ENCODE results near the gene SCN5A. TPM values are rescaled to one million over a fixed set of nuclear protein-coding genes. Genes with fewer than 3 reads are reported as not detected.

Gene SCN5A
- total and polyA plus RNA-seq, 2 of the 8 experiments (the other 6 are each of a cell fraction or from before 2014, with no cell fraction given): 4.8 to 11.4 TPM

DNA sequence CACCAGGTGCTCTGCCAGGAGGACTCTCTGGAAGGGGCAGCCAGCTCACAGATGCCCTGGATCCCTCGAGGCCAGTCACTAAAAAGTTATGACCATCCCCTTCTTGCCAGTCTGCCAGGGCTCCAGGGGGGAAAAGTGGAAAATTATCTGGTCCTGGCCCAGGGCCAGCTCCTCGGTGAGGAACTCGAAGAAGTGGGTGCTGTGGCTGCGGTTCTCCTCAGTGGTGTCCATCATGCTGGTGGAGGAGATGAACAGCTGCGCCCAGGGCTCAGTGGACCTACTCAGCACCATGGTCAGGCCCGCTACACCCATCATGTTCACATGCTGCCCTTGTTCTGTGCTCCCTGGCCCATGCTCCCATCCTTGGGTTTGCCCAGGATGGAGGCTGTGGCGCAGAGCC, 134.1 kb downstream of the SCN5A start:
- no peak overlapping the region for H2AK5ac ChIP-seq (ENCODE audit: low read depth, low read length)
- no peaks in the 10 kb centered on the region for H3K9me3 ChIP-seq (ENCODE audit: insufficient read depth in 2 of 2, low read depth in 1 of 2, low read length in 1 of 2)
- H3K4me3 ChIP-seq (ENCODE audit: extremely low read depth in 1 of 4, insufficient read depth in 2 of 4, low read depth in 3 of 4, low read length in 4 of 4): no peak overlapping the region
- H3K79me2 ChIP-seq (ENCODE audit: control insufficient read depth in 1 of 2, insufficient read depth in 2 of 2, low read length in 2 of 2): no peaks in the 10 kb centered on the region
- H3K36me3 ChIP-seq (ENCODE audit: control insufficient read depth in 2 of 4, insufficient read depth in 4 of 4, low read length in 3 of 4): no peaks in the 10 kb centered on the region; a peak in 4 of 8 replicates
- ChIA-PET CTCF (ENCODE audit: partially characterized antibody) (interaction anchor here (0.6 to 12.5 kb wide), 7 partner anchors 25 to 463 kb away, joined by 3 to 249 read pairs (median 4); no protein-coding TSS in a partner anchor), POLR2A (ENCODE audit: partially characterized antibody) (interaction anchor here (0.6 kb wide), 1 partner anchor 11 kb away, joined by 8 read pairs; no protein-coding TSS in a partner anchor)
- H3K9ac ChIP-seq (replicated peaks in 1 of 4; ENCODE audit: extremely low read depth in 1 of 4, low read depth in 3 of 4, low read length in 3 of 4): no peak overlapping the region
- no peak for TF ChIP-seq CTBP2 (IDR thresholded peaks at IDR 0.05; ENCODE audit: borderline replicate concordance, insufficient read depth, insufficient read length, low read length)
- H2BK12ac ChIP-seq (ENCODE audit: low read depth, low read length): no peak overlapping the region
- H2BK15ac ChIP-seq (ENCODE audit: low read length): no peak overlapping the region
- no peak overlapping the region for H3K14ac ChIP-seq (ENCODE audit: insufficient read length)
- peaks cover 0 to 15% (median 3%) of the 10 kb centered on the region in 4 experiments; a peak in 4 of 7 replicates for H3K4me1 ChIP-seq (replicated peaks in 1 of 4; ENCODE audit: control insufficient read depth in 3 of 4, insufficient read depth in 4 of 4, low read length in 3 of 4)
- no peak for DNase-seq (ENCODE audit: low read depth in 1 of 2, low spot score in 2 of 2)
- no peak overlapping the region for H4K91ac ChIP-seq (replicated peaks; ENCODE audit: insufficient read length, low read length)
- H4K5ac ChIP-seq (ENCODE audit: insufficient read length, low read depth, low read length): no peak overlapping the region
- no peak for FAIRE-seq
- no peak overlapping the region for H2BK5ac ChIP-seq (ENCODE audit: low read depth, low read length)
- H2BK120ac ChIP-seq (replicated peaks; ENCODE audit: low read depth, low read length): no peak overlapping the region
- H3K27ac ChIP-seq (ENCODE audit: low read depth, low read length): no peak overlapping the region
- H3K56ac ChIP-seq (replicated peaks; ENCODE audit: insufficient read length, low read depth, low read length): no peak overlapping the region
- no peak overlapping the region for H2AFZ ChIP-seq (ENCODE audit: low read length)
- WGBS, 2 experiments (ENCODE audit: extremely low coverage in 1 of 2, insufficient coverage in 1 of 2, insufficient read length in 1 of 2, insufficient replicate concordance in 2 of 2, low coverage in 1 of 2, low lambda C conversion rate in 2 of 2, missing lambda C conversion rate in 1 of 2): 94% methylated on average over 6 of the region's 7 CpGs; no CpG with 5 or more reads in 1 of the 2 experiments
- H3K79me1 ChIP-seq (ENCODE audit: low read depth, low read length): no peaks in the 10 kb centered on the region
- no peaks in the 10 kb centered on the region; the same call in 1 of the 2 replicates for H3K23me2 ChIP-seq (ENCODE audit: low read depth, low read length)
- no peaks in the 10 kb centered on the region for H4K20me1 ChIP-seq (replicated peaks in 1 of 2; ENCODE audit: control insufficient read depth in 1 of 2, insufficient read depth in 2 of 2, low read length in 2 of 2)
- H3K18ac ChIP-seq (ENCODE audit: extremely low read depth, low read length): no peak overlapping the region
- no peaks in the 10 kb centered on the region for H3K27me3 ChIP-seq (replicated peaks in 1 of 4; ENCODE audit: control insufficient read depth in 3 of 4, extremely low read depth in 1 of 4, insufficient read depth in 3 of 4, low read length in 3 of 4)
- no peak overlapping the region for H3K23ac ChIP-seq (ENCODE audit: insufficient read length)
- no peak overlapping the region for H3K4me2 ChIP-seq (ENCODE audit: insufficient read depth in 1 of 2, low read depth in 2 of 2, low read length in 2 of 2)
- H4K8ac ChIP-seq (ENCODE audit: extremely low read depth, insufficient read depth, low read length): no peak overlapping the region; the same call in 1 of the 2 replicates
- no peak overlapping the region for H2BK20ac ChIP-seq (ENCODE audit: low read length)
- no peak overlapping the region for H3K4ac ChIP-seq (replicated peaks; ENCODE audit: insufficient read length, low read depth, low read length)
